H1 (cell line): ENCODE measurements around the gene PHC1. TPM values are rescaled to one million over a fixed set of nuclear protein-coding genes. Genes with fewer than 3 reads are reported as not detected.

Experiments
- CHD2 ChIP-seq: IDR thresholded peaks from 2 replicates; pipeline ENCODE4 v1.6.1; 2012; ENCODE audit warnings: low read length, improper control_type of control experiment
- KDM5A ChIP-seq: fragments of 200-600 bp; IDR thresholded peaks from 2 replicates; pipeline ENCODE4 v1.7.1; 2012; ENCODE audit warnings: mild to moderate bottlenecking, low read length, inconsistent platforms, mixed read lengths
- RBBP5 ChIP-seq: IDR thresholded peaks from 2 replicates; pipeline ENCODE4 v1.7.1; 2012; ENCODE audit warnings: low read depth, mild to moderate bottlenecking, inconsistent platforms, low read length, moderate library complexity, borderline replicate concordance
- SIRT6 ChIP-seq: IDR thresholded peaks from one replicate; pipeline ENCODE4 v1.7.1; 2012; ENCODE audit warnings: low read length, inconsistent platforms
- TEAD4 ChIP-seq: IDR thresholded peaks from 2 replicates; pipeline ENCODE4 v1.6.1; 2012; ENCODE audit warnings: low read depth, low read length, inconsistent platforms, mixed read lengths
- YY1 ChIP-seq: IDR thresholded peaks from 2 replicates; pipeline ENCODE4 v1.6.1; 2011; ENCODE audit warnings: low read depth, mild to moderate bottlenecking, low read length
- polyA plus RNA-seq, 7 experiments: library from polyadenylated mRNA; depleted of rRNA in 3 of 7; stranded (reverse) in 5 of 7; unstranded in 2 of 7; fragments of >200 nt in 5 of 7; fragments of 200-250 nt in 2 of 7; gene quantifications; 1 replicate in 5 of 7; 2 replicates in 1 of 7; 4 replicates in 1 of 7; pipeline versions ENCODE4 v1.2.1 to v1.2.3, GENCODE V29; 2011 to 2013; ENCODE audit warnings: missing spikeins in 2 of 7, mixed read lengths in 2 of 7
- total RNA-seq: library from RNA; stranded (reverse); fragmentation: NEBNext Ultra II Directional; extraction: Animal tissue kit (Norgen Biotek cat#: 25700); gene quantifications from 2 replicates; pipeline ENCODE4 v1.2.1, GENCODE V29; 2021

The PHC1 gene
- total and polyA plus RNA-seq, 2 of the 8 experiments (the other 6 are each of a cell fraction or from before 2014, with no cell fraction given), result 934 to 1,655 TPM

DNA sequence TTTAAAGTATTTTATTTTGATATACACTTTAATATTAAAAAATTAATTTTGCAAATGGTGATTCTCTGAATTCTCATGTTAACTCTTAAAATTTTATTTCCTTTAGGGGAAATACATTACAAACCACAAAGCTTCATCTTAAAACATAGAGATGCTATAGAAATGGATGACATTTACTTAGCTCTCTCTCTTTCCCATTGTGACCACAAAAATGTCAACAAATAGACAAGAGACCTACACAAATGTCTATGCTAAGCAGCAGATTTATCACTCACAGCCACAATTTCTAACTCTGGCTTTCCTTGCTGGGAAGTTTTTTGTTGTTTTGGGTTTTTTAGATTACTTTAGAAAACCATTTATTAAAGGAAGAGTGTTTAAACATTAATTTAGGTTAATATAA lies 19.9 kb upstream of the PHC1 start (continued):
- TF ChIP-seq RBBP5 (no peak), SIRT6 (no peak), YY1 (no peak), CHD2 (no peak), KDM5A (no peak), TEAD4 (no peak)
